Endothelial cell of umbilical vein (primary cell): ENCODE measurements around the gene PRPS1L1.

Experiments used
- CTCF ChIP-seq, 2 donors: IDR thresholded peaks; 1 replicate in 1 of 2; 2 replicates in 1 of 2; pipeline ENCODE4 v1.5.1; 2011; ENCODE audit warnings: low read length in 2 of 2, mild to moderate bottlenecking in 2 of 2, moderate library complexity in 2 of 2, control low read depth in 1 of 2, inconsistent platforms in 1 of 2, low read depth in 1 of 2; ENCODE audit not compliant: insufficient read depth in 1 of 2; ENCODE audit errors: extremely low read depth in 1 of 2
- EZH2 ChIP-seq: IDR thresholded peaks from 2 replicates; pipeline ENCODE4 v1.6.1; 2012; ENCODE audit warnings: borderline replicate concordance, low read depth, mild to moderate bottlenecking, moderate library complexity, low read length, inconsistent platforms; ENCODE audit not compliant: severe bottlenecking
- JUN ChIP-seq: IDR thresholded peaks from 2 replicates; pipeline ENCODE4 v1.6.1; 2011; ENCODE audit warnings: borderline replicate concordance, low read depth; ENCODE audit not compliant: insufficient read length, insufficient read depth
- MAX ChIP-seq: IDR thresholded peaks from 2 replicates; pipeline ENCODE4 v1.6.1; 2011; ENCODE audit not compliant: insufficient read depth, insufficient read length
- POLR2A ChIP-seq: IDR thresholded peaks from 2 replicates; pipeline ENCODE4 v1.6.1; 2012; ENCODE audit warnings: low read depth, mild to moderate bottlenecking, control low read depth, low read length
- POLR2AphosphoS5 ChIP-seq: IDR thresholded peaks from 2 replicates; pipeline ENCODE4 v1.6.1; 2012; ENCODE audit warnings: low read depth, mild to moderate bottlenecking, control low read depth, low read length, moderate library complexity; ENCODE audit not compliant: insufficient read depth

- TF ChIP-seq POLR2AphosphoS5 = no peak
- TF ChIP-seq CTCF (IDR thresholded peaks at IDR 0.05; ENCODE audit: extremely low read depth in 1 of 2, insufficient read depth in 1 of 2, low read depth in 1 of 2, low read length in 2 of 2) = no peak
- no peak for TF ChIP-seq POLR2A
- TF ChIP-seq JUN = no peak
- TF ChIP-seq MAX = no peak
- TF ChIP-seq EZH2 = no peak
These were observed 9.1 kb upstream of the PRPS1L1 start for GRCh38 chr7:18036783-18037182.
